G401.6 (cell line): Measurements from ENCODE around the gene FSHR.

Experiments
- FAIRE-seq: peaks from 2 replicates; lab custom pipeline; 2012; peaks lifted over from hg19 to GRCh38; lab: Jason Lieb, UNC

Gene FSHR

DNA sequence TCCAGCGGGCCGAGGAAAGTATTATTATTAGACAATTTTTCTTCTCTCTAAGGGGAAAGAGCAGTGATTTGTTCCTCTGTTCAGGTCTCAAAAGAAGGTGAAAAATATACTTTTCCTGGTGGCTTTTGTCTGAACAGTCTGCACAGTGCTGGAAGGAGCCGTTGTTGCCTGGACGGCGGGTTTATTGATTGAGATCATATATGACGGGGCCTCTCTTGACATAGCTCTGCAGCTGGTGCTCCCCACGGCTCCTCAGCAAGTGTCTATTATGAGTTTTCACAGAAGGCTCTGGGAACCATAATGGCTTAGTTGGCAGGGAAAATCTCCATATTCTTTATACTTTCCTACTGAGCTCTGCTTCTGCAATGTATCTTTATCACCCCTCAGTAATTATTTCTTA is 42.9 kb downstream of the FSHR start:
- no peak for FAIRE-seq

DNA sequence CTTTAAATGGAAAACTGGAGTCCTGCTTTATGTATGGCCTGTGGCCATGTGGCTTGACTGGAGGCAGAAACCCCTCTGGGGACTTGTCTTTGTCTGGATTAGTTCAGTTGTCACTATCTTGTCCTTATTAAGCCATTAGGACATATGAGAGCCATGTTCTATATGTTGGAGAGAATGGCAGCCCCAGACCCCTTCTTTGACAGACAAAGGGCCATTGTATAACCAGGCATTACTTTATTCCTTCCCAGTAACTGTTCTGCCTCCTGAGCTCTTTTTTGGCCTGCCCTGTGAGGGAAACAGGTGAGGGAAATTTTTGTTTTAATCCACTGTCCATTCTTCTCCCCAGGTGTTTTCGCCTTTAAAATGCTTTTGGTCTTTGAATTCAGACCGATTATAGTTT is 43.3 kb downstream of the FSHR start:
- no peak for FAIRE-seq

DNA sequence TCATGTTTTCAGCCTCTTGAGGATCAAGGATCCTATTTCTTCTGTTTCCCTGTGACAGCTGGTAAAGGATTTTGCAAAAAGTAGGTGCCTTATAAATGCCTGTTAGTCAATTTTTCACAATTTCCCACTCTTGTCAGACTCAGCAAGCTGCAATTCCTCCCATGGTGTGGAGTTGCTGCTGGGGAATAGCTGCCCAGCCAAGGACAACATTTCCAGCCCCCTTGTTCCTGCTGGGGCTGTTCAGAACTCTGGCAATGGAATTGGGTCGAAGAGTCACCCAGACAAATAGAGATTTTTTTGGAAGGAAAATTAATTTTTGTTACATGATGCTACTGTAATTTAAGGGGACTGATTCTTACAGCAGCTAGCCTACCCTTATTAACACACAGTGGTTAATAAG is 43.7 kb downstream of the FSHR start:
- no peak for FAIRE-seq

DNA sequence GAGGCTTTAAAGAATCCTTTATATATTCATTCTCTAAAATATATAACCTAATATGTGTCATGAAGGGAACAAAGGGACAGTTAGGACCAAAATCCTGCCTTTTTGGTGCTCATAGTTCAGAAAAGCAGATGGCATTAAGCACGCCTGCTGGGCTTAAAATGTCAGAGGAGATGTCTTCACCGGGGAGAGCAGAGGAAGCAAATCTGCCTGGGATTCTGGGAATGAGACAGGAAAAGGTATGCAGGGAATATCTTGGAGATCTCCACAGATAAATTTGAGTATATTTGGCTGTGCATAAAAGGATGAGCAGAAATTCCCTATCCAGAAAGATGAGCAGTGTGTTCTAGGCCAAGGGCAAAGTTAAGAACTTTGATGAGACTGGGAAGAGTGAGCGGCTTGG is 45.5 kb downstream of the FSHR start:
- no peak for FAIRE-seq

DNA sequence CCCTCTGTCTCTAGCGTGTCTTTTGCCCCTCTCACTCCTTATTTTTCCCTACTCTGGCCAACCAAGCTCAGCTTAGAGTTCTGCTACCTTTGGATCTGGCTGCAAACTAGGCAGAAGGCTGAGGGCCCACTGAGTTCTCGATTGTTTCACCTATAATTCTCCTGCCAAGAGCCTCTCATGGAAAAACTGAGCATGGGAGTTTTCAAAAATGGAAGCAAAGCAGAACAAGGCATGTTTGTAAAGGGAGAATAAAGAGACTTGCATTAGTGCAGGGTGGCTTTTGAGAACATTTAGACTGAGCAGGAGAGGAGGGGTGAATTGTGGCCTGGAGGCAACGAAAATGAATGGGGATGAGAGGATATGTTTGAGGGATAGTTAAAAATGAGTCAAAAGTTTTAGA is 45.9 kb downstream of the FSHR start:
- FAIRE-seq: no peak

DNA sequence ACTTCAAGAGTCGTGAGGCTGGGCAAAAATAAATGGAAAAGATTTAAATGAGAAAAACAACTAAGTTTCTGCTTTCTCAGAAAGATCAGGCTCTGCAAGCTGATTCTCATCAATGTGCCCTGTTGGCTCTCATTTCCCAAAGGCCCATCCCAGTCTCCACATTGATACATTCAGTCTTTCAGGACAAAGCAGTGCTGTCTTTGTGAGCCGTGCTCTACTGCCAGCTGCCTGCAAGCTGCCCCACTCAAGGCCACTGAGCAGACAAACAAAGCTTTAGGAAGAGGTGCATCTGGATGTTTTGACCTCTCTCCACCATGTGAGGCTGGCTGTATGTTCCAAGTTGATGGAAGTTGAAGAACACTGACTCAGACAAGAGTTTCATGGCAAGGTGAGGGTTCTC is 48.8 kb downstream of the FSHR start:
- FAIRE-seq: no peak

DNA sequence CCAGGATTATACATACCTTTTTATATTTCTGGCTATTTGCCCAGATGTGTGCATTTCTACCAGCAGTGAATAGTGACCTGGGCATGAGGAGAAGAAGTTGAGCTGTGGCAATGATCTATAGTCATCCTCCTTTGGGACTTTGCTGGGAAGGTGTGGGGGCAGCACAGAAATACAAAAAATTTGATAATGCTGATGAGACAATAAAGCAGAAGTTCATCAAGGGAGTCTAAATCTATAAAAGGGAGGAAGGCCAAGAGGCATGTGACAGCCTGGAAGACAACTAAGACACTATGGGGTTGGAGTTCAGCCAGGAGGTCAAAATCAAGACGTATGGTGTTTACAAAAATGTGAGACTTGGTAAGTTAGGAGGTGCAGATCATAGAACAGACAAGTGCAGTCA is 52.2 kb downstream of the FSHR start:
- FAIRE-seq: no peak

DNA sequence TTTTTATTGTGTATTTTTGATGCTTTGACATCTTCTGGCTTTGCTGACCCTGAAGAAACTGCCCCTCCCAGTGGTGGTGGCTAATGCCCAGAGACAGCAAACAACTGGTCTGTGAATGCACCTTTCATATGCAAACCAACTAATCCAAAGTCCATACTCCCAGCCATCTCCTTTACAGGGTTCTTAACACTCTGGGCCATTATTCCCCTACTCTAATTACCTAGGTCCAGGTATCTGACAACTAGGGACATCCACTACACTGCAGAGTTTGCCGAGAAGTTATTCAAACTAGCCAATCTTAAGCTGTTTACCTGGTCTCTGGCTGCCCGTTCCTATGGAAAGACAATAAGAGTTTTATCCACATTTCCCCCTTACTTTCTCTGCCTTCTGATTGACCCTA is 73.6 kb downstream of the FSHR start:
- FAIRE-seq: no peak

DNA sequence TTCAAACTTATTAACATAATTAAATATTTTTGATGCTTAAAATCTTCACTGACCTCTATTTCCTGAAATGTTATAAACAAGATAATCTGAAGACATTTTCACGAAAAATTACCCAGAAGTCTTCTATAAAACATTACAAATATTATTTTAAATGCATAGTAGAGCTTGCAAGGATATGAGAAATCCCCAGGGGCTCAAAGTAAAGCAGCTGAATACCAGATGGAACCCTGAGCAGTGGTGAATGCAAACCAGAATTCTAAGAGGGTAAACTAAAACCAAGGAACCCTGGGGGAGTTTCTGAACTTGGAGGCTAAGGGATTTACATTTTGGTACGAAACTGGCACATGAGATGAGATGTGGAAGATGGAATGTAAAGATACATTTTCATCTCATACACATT is 83.6 kb downstream of the FSHR start:
- FAIRE-seq: no peak

DNA sequence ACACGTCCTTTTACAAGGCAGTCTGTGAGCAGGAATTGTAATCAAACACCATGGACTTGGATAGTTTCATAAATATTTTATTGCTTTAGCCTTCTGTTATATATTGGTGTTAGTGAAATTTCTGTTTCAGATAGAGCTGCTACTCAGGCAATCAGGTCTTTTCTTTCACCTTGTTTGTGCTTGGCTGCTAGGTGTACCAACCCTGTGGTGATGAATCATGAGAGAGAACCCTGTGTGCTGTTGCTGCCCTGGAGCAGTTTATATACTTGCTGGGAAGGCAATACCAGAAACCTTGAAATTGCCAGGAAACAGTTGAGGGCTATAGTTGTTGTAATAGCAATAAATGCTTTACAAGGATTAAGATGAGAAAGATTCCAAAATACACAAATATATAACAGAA is 84.5 kb downstream of the FSHR start:
- no peak for FAIRE-seq

DNA sequence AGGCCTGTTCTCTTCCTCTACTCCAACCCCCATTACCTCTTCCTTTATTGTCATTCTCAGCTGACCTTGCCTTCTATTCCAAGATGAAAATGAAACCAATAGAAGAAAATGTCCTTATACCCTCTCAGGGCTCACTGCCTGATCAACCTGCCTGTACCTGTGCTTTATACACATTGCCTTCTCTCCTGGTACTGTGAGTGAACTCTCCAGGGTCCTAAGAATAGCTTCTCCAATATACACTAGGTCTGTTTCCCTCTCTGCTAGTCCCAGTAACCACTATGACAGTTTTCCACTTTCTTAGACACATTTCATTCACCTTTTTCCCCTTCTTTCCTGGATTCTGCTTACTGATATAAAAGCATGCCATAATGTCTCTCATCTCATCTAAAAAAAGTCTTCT is 85.7 kb downstream of the FSHR start:
- no peak for FAIRE-seq

DNA sequence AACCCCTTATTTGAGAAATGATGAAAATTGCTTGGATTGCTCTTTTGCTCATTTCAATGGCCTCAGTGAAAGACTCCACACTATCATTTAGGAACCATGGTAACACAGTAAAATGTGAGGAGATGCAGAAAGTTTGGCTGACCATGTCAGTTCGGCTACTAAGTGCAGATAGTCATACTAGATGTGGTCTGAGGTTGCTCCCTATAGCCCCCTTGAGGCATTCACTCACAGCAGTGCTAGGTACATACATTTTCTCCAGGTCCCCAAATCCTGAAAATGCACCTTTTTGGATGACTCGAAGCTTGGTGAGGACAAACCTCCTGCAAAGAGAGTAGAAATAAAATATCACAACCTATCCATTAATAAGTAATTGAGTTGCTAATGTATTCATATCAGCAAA is 86.3 kb downstream of the FSHR start:
- no peak for FAIRE-seq

DNA sequence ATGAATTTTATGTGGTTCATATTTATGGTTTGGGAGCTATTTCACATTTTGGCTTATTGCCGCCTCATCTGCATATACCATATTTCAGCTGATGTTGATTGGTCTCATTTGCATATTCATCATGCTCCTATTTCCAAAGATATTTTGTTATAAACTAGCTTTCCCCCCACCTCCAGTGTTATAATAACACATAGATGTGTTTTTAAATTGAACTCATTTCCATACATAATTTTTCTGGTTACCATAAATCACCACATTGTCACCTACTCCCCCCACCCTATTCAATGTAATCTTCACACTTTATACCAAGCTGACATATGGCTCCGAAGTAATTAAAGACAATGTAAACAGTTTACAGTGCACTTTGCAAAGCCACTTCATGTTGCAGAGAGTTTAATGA is 101.2 kb downstream of the FSHR start:
- no peak for FAIRE-seq

DNA sequence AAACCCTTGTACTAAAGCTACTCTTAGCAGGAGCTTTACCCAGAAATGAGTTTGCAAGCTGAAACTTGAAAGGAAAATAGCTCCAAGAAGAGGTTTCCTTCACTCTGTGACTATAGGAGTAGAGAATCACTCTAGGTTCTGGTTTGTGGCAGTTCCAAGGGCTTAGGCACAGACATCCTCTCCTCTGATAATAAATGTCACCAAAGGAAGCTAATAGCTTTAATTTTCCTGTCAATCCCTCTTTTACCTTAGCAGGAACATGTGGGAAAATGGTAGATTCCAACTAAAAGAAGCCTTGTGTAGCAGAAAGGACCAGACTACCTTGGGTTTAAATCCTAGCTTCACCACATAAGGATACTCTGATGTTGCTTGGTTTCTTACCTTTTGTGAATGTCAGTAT is 104.0 kb downstream of the FSHR start:
- FAIRE-seq: no peak

DNA sequence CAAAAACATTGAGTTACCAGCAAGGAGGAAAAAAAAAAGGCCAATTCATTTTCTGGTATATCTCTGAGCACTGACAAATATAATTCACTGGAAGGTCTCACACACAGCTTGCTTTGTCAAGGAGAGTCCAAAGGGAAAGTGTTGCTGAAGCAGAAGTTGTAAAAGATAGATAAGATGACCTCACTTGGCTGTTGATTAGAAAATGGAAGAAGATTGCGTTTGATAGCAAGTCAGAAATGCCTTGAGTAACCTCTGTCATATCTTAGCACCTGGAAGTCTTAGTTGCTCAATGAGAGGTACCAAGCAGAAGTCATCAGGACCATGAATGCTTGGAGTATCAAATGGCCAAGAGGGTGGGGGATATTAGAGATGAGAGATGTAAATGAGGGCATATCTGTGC is 105.2 kb downstream of the FSHR start:
- FAIRE-seq: no peak

DNA sequence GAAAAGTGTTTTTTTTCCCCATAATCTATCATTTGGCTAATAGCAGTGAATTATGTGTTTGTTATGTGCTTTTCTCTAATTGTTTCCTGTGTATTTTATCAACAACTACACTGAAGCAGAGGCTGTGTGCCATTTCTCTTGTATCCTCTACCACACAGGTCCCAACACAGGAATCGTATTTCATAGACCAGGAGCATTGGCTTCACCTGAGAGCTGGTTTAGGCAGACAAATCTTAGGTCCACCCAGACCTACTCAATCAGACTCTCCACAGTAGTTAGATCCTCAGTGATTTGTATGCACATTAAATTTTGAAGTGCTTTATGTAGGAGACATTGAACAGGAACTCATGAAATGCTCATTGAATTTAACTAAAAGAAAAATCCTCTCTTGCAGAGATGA is 109.2 kb downstream of the FSHR start:
- FAIRE-seq: no peak

DNA sequence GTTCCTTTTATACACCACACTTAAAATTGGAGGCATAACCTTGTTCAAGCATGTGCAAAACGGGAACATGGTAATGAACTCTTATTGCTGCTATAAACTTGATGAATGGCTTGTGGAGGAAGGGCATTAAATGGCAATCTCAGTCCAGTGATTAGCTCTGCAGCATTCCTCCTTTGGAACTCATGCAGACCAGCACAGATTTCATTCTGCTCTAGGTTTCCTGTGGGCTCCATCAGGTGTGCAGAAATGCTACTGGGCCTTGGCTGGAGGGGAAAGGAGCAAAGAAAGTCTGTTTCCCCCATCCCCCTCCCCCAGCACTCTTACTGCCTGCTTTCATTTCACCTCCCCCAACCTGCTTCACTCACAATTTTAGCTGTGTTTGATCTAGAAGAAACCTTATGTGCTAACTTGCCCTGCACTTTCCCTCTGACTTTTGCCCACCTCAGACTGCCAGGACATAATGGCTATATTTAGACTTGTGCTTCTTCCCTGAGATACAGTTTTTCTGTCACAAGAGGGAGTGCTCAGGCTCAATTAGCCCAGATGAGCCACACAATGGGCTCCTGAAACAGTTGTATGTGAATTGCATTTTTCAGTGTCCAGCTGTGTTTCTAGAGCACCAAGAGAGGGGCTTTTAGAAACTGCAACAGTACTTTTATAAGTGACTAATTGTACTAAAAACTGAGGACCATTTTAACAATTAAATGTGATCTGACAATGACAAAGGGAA is 109.8 kb downstream of the FSHR start:
- no peak for FAIRE-seq

DNA sequence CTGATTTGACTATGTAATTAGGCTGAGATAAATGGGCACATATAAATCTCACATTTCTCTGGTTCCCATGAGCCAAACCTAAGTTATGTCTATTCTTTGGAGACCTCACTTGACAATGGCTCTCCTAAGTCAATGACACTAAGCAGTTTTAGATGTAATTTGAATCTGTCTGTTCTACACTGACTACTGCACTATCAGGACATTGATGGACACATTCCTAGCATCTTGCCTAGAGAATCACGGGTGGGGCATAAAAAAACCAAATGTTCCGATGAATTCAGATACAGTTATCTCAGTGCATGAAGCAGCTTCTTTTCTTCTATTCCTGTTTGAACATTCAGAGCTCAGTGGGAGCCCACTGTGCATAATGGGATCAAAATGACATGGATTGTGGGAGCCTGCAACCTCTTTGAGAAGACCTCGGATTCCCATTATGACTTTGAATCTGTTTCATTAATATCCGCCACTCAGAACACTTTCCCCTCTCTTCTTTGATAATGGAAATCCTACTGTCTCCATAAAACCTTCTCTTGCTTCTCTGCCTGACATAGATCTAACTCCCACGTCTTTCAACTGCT is 110.8 kb downstream of the FSHR start:
- FAIRE-seq: no peak

DNA sequence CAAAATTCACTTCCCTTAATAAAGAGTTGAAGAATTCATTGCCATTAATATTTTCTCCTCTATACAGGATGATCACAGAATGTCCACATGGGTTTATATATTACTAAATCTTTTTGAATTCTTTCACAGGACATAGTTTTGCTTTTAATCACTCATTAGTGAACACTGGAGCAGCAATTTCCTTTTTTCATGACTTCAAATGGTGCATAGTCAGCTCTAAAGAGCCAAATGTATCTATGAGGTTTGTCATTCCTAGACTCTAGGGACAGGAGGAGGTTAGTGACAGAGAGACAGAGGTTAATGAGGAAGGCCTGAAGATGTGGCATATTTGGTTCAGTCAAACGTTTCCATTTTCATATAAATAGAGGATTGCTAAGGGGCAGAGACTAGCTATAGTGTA is 111.8 kb downstream of the FSHR start:
- FAIRE-seq: no peak

DNA sequence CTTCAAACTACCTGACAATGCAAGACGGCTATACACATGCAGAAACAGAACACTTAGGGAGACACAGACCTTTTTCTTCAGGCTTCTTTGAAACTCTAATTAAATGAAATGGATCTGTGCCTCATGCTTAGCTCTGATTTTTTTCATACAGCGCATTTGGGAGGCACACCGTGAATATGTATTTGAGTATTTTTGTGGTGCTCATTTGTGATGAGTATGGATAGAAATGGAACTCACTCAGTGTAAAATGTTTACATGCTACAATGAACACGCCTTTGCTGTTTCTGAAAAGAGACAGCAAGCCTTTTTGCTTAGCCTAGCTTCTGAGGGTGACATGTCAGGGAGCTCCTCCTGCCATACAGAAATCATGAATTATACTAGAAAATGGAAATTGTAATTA is 113.3 kb downstream of the FSHR start:
- no peak for FAIRE-seq

DNA sequence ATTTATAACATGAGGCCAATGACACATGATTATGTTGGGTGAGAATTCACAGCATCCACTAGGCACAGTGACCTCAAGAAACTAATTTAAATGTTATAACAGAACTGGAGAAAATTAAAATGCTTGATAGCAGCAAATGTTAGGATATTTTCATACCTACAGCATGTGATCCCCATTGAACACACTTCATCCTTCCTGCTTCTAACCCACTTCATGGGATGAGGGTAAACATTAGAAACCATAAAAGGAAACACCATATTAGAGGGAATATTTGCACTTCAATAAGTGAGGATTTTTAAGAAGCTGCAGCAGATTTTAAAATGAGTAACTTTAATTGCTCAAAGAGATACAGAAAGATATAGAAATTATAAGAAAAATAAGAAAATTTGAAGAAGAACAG is 117.1 kb downstream of the FSHR start:
- FAIRE-seq: no peak

DNA sequence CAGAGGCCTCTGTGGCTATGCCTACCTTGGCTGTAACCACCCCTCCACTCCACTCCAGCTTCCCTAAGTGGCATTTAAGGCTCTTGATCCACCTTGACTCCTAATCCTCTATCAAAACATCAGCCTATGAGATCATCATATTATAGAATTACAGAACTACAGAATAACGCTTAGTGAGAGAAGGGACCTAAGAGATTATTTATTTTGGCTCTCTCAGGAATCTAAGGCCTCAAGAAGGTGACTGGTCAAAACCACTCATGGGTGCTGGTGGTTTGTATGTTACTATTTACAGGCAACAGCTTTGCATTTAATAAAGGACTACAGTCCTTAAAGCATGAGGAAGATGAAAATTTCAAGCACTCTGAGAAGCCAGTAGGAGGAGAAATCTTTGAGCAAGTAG is 118.8 kb downstream of the FSHR start:
- FAIRE-seq: no peak

DNA sequence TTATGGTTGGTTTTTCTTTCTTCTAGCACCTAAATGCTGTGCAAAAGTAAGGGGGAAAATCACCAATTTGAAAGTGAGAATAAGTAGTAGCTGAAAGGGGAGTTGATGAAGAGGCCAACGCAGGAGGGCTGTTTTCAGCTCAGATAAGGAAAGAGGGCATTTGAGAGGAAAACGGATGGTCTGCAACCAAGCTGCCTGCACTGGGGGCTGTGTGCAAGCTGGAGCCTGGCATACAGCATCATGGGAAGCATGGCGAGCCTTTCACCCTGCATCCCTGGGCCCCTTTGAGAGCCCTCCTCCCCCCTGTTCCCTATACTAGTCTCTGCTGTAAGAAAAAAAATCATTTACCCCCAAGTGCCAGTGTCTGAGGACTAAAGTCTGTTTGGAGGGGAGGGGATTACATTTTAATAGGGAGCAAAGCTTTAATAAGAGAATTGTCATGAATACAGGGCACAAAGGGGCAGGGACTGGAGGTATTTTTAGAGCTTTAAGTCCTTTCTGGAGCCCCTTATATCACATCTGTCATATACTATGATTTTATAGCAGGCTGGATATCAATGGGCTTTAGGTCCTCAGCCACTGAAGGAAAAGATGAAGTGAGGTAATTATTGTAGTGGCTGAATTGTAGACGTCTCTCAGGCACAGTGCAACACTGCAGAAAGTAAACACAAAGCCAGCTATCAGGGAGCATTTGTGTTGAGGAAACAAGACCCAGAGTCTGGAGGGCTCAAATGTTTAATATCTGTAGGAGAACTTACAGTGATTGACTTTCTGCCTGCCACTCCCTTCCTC is 120.7 kb downstream of the FSHR start:
- no peak for FAIRE-seq

DNA sequence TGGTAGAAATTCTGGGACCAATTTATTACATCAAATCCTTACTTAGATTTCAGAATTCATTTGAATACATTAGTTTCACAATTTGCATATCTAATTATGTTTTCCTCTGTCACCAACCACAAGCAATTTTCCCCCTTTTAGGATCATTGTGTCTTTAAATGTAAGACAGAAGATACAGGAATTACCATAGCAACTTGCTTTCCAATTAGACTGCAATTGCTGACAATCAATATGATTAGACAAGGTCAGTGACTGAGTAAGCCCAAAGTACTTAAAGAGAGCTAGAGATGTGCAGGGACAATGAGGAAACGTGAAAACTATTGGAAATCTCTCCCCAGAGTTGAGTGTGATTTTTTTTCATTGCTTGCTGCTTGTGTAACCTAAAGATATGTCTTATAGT is 121.4 kb downstream of the FSHR start:
- no peak for FAIRE-seq
